IPS DF 6.9 (cell line): Measurements from ENCODE around the gene TRDN.
"Not testable (repeated sequence)": the region's sequence is repeated elsewhere in the genome, so short reads cannot be mapped to it uniquely, and the experiment has no call there.

Experiments used
- DNase-seq: peaks from one replicate; pipeline ENCODE4 v3.0.0-alpha.2; 2013; ENCODE audit warnings: low read depth, low spot score
- H3K27ac ChIP-seq: one replicate; pipeline ENCODE4 v1.5.1; 2013; ENCODE audit warnings: low read length, control low read depth
- H3K27me3 ChIP-seq: 2 replicates; pipeline ENCODE4 v1.6.1; 2013; ENCODE audit warnings: mild to moderate bottlenecking, low read length; ENCODE audit not compliant: control insufficient read depth, insufficient read depth
- H3K36me3 ChIP-seq: 2 replicates; pipeline ENCODE4 v1.6.1; 2013; ENCODE audit warnings: low read length; ENCODE audit not compliant: control insufficient read depth, insufficient read depth
- H3K4me1 ChIP-seq: 2 replicates; pipeline ENCODE4 v1.6.1; 2013; ENCODE audit warnings: low read length; ENCODE audit not compliant: control insufficient read depth, insufficient read depth
- H3K4me3 ChIP-seq: 2 replicates; pipeline ENCODE4 v1.5.1; 2013; ENCODE audit warnings: mild to moderate bottlenecking, low read length
- H3K9me3 ChIP-seq: 2 replicates; pipeline ENCODE4 v1.6.1; 2013; ENCODE audit warnings: low read length, inconsistent platforms; ENCODE audit not compliant: control insufficient read depth, insufficient read depth
- WGBS: extraction: QIAGEN DNeasy Blood & Tissue Kit; methylation state at CpG from one replicate; pipeline ENCODE4 v1.1.7; 2013; ENCODE audit warnings: mixed read lengths, missing lambda C conversion rate; ENCODE audit not compliant: insufficient read length, insufficient coverage; 5-methylcytosine and 5-hydroxymethylcytosine counted together

Gene TRDN

GRCh38 chr6:123594776-123595175 is 42.0 kb downstream of the TRDN start:
- no peaks in the 10 kb centered on the region; the same call in 1 of the 2 replicates for H3K9me3 ChIP-seq
- no CpG with 5 or more reads among the region's 2 CpGs for WGBS
- no peak for DNase-seq
- H3K36me3 ChIP-seq: no peaks in the 10 kb centered on the region
- no peaks in the 10 kb centered on the region for H3K4me1 ChIP-seq
- no peaks in the 10 kb centered on the region for H3K27me3 ChIP-seq
- no peak overlapping the region for H3K4me3 ChIP-seq
- no peak overlapping the region for H3K27ac ChIP-seq

- H3K27ac ChIP-seq: no peak overlapping the region
- no peak overlapping the region for H3K4me3 ChIP-seq
- no peaks in the 10 kb centered on the region for H3K4me1 ChIP-seq
- H3K27me3 ChIP-seq: no peaks in the 10 kb centered on the region
- DNase-seq: no peak
- no peaks in the 10 kb centered on the region for H3K36me3 ChIP-seq
- no CpG with 5 or more reads among the region's 2 CpGs for WGBS
- H3K9me3 ChIP-seq: no peaks in the 10 kb centered on the region; the same call in 1 of the 2 replicates
These were observed 44.3 kb downstream of the TRDN start for GRCh38 chr6:123592426-123592825.

DNA sequence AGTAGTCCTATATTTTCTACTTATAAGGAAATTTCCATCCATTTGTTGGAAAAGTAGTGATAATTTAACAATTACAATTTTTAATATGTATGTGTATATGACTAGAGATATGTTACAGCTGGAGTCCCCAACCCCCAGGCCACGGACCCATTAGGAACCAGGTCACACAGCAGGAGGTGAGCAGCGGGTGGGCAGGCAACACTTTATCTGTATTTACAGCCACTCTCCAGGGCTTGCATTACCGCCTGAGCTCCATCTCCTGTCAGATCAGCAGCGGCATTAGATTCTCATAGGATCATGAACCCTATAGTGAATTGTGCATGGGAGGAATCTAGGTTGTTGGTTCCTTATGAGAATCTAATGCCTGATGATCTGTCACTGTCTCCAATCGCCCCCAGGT is 46.8 kb downstream of the TRDN start:
- Histone ChIP-seq H3K27ac (no peak overlapping the region), H3K4me3 (no peak overlapping the region), H3K4me1 (no peaks in the 10 kb centered on the region), H3K9me3 (no peaks in the 10 kb centered on the region; the same call in 1 of the 2 replicates), H3K36me3 (no peaks in the 10 kb centered on the region), H3K27me3 (no peaks in the 10 kb centered on the region)
- no CpG with 5 or more reads among the region's 5 CpGs for WGBS
- no peak for DNase-seq

- Histone ChIP-seq H3K27ac (no peak overlapping the region), H3K9me3 (no peaks in the 10 kb centered on the region; the same call in 1 of the 2 replicates), H3K27me3 (no peaks in the 10 kb centered on the region), H3K4me1 (no peaks in the 10 kb centered on the region), H3K36me3 (no peaks in the 10 kb centered on the region), H3K4me3 (no peak overlapping the region)
- DNase-seq: no peak
- no CpG with 5 or more reads among the region's 1 CpG for WGBS
These were observed 47.4 kb downstream of the TRDN start for GRCh38 chr6:123589317-123589716.

- no peak for DNase-seq
- WGBS: no CpG with 5 or more reads among the region's 1 CpG
- Histone ChIP-seq H3K27me3 (no peaks in the 10 kb centered on the region), H3K36me3 (no peaks in the 10 kb centered on the region), H3K27ac (no peak overlapping the region), H3K9me3 (no peaks in the 10 kb centered on the region; the same call in 1 of the 2 replicates), H3K4me1 (no peaks in the 10 kb centered on the region), H3K4me3 (no peak overlapping the region)
These were observed 48.2 kb downstream of the TRDN start for GRCh38 chr6:123588546-123588895.

- Histone ChIP-seq H3K4me1 (no peaks in the 10 kb centered on the region), H3K27me3 (no peaks in the 10 kb centered on the region), H3K27ac (peak overlapping the region; percentile 47), H3K9me3 (no peaks in the 10 kb centered on the region; the same call in 1 of the 2 replicates), H3K36me3 (no peaks in the 10 kb centered on the region), H3K4me3 (no peak overlapping the region; the same call in 1 of the 2 replicates)
- WGBS: no CpG with 5 or more reads among the region's 4 CpGs
- DNase-seq: no peak
These were observed 48.8 kb downstream of the TRDN start for GRCh38 chr6:123587838-123588545.

DNA sequence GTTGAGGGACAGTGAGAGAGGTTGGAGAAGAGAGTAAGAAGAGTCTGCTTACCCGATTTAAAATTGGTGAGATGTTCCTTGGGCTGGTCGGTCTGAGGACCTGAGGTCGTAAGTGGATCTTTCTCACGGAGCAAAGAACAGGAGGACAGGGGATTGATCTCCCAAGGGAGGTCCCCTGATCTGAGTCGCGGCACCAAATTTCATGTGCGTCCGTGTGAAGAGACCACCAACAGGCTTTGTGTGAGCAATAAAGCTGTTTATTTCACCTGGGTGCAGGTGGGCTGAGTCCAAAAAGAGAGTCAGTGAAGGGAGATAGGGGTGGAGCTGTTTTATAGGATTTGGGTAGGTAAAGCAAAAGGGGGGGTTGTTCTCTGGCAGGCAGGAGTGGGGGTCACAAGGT is 49.3 kb downstream of the TRDN start:
- H3K4me3 ChIP-seq: peak overlapping the region; percentile 78; the same call in 1 of the 2 replicates
- no CpG with 5 or more reads among the region's 8 CpGs for WGBS
- not testable (repeated sequence) for H3K4me1 ChIP-seq, H3K9me3 ChIP-seq, H3K36me3 ChIP-seq, H3K27me3 ChIP-seq, H3K27ac ChIP-seq, DNase-seq

DNA sequence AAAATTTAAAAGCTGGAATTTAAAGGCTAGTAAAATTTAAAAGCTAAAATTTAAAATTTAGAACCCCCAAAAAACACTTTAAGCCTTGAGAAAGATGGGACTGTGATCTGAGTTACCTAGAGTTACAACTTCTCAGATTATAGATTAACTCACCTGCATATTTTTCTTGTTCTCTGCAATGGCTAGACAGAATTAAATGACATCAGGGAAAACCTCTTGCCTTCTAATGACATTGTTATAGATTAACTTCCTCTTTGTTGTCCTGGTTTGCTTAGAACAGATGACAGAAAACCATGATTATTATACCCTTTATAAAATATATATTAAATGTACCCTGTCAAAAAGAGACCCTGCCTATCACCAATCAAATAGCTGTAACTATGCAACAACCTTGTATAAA is 56.4 kb downstream of the TRDN start:
- no peaks in the 10 kb centered on the region for H3K4me1 ChIP-seq
- no peak overlapping the region for H3K27ac ChIP-seq
- no peak overlapping the region for H3K4me3 ChIP-seq
- peaks cover 11% of the 10 kb centered on the region; the same call in 1 of the 2 replicates for H3K36me3 ChIP-seq
- no peaks in the 10 kb centered on the region for H3K9me3 ChIP-seq
- no peak for DNase-seq
- H3K27me3 ChIP-seq: no peaks in the 10 kb centered on the region

- H3K4me3 ChIP-seq: no peak overlapping the region
- no CpG with 5 or more reads among the region's 1 CpG for WGBS
- H3K36me3 ChIP-seq: peaks cover 11% of the 10 kb centered on the region; the same call in 1 of the 2 replicates
- H3K9me3 ChIP-seq: no peaks in the 10 kb centered on the region
- H3K4me1 ChIP-seq: no peaks in the 10 kb centered on the region
- H3K27me3 ChIP-seq: no peaks in the 10 kb centered on the region
- no peak overlapping the region for H3K27ac ChIP-seq
- no peak for DNase-seq
These were observed 61.6 kb downstream of the TRDN start for GRCh38 chr6:123575188-123575587.

DNA sequence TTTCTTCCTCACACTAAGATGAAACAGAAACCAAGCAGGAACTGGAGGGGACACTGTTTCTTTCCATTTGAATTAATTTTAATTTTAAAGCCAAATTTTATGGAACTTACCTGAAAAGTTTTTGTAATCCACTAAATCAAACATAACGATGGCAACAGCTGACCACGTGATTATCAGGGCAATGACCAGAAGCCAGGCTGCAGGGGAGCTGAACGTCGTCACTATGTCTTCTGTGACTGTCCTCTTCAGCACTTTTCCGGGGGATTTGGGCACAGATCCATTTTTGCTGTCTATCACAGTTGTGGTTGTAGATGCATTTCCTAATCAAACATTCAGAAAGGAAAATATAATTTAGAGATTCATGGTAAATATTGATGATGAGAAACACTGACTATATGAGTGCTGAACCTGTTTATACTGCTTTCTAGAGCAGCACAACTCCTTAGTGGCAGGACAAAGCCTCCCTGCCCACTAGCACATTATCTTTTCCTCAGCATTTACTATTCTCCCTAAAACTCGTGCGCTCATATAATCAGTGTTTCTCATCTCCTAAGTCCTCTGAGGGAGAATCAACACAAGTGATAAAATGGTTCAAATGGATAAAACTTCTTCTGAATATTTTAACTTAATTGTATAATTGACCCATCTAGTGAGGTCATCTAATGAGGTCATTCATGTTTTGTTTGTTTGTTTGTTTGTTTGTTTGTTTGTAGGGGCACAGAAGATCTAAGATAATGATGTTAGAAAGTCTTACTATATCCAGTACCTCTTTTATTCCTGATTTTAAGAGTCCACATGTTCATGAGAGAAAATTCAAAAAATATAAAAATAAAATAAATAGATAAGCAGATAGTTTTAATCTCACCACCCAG is 65.7 kb downstream of the TRDN start:
- WGBS: no CpG with 5 or more reads among the region's 7 CpGs
- H3K36me3 ChIP-seq: peaks cover 3% of the 10 kb centered on the region; the same call in 1 of the 2 replicates
- peaks cover 5% of the 10 kb centered on the region; the same call in 1 of the 2 replicates for H3K4me1 ChIP-seq
- DNase-seq: no peak
- no peak overlapping the region for H3K27ac ChIP-seq
- H3K4me3 ChIP-seq: no peak overlapping the region
- no peaks in the 10 kb centered on the region for H3K9me3 ChIP-seq
- H3K27me3 ChIP-seq: no peaks in the 10 kb centered on the region
